Naive B cell (primary cell): Measurements from ENCODE around the gene NEDD4. TPM values are rescaled to one million over a fixed set of nuclear protein-coding genes. Genes with fewer than 3 reads are reported as not detected.
"Not testable (repeated sequence)": the region's sequence is repeated elsewhere in the genome, so short reads cannot be mapped to it uniquely, and the experiment has no call there.

Source experiments
- ATAC-seq, 2 donors: fragments of 150-1000 bp; cut with Tn5 transposase; 2 replicates each; pipeline ENCODE4 v1.10.0; 2021; ENCODE audit warnings: low read depth in 2 of 2, mild to moderate bottlenecking in 2 of 2, moderate library complexity in 2 of 2
- DNase-seq: peaks from one replicate; pipeline ENCODE4 v3.0.0; 2022
- H3K27ac Mint-ChIP-seq, 6 donors: one replicate each; pipeline ENCODE4 v1.8.0; 2020 to 2022; ENCODE audit warnings: mild to moderate bottlenecking in 6 of 6, mixed read lengths in 6 of 6, moderate library complexity in 5 of 6, inconsistent platforms in 2 of 6
- H3K27me3 Mint-ChIP-seq, 3 donors: one replicate each; pipeline ENCODE4 v1.8.0; 2021 to 2022; ENCODE audit warnings: mixed read lengths in 3 of 3, mild to moderate bottlenecking in 1 of 3
- H3K36me3 Mint-ChIP-seq, 2 donors: one replicate each; pipeline ENCODE4 v1.8.0; 2020 to 2022; ENCODE audit warnings: mixed read lengths in 2 of 2, inconsistent platforms in 1 of 2, mild to moderate bottlenecking in 1 of 2
- H3K4me1 Mint-ChIP-seq, 3 donors: one replicate each; pipeline ENCODE4 v1.8.0; 2020 to 2022; ENCODE audit warnings: mixed read lengths in 3 of 3, inconsistent platforms in 1 of 3, mild to moderate bottlenecking in 1 of 3, moderate library complexity in 1 of 3
- H3K4me3 Mint-ChIP-seq, 8 donors: one replicate each; pipeline ENCODE4 v1.8.0; 2020 to 2022; ENCODE audit warnings: mild to moderate bottlenecking in 8 of 8, mixed read lengths in 8 of 8, moderate library complexity in 8 of 8, inconsistent platforms in 2 of 8
- H3K9me3 Mint-ChIP-seq, 7 donors: one replicate each; pipeline ENCODE4 v1.8.0; 2020 to 2022; ENCODE audit warnings: mixed read lengths in 7 of 7, mild to moderate bottlenecking in 5 of 7, inconsistent platforms in 2 of 7, moderate library complexity in 1 of 7
- polyA plus RNA-seq, 6 donors: library from polyadenylated mRNA; unstranded; fragments of 300-500 nt; fragmentation: Illumina TruSeq; gene quantifications; one replicate each; pipeline ENCODE4 v1.2.3, GENCODE V29; 2021; ENCODE audit warnings: low read depth in 6 of 6

Gene NEDD4
- polyA plus RNA-seq, 6 donors from 2014 or later = 0.18 to 0.68 (median 0.25) TPM; not detected in 1

- H3K27me3 Mint-ChIP-seq = no peaks in the 10 kb centered on the region
- DNase-seq (no peak), ATAC-seq (no peak)
- no peaks in the 10 kb centered on the region for H3K4me1 Mint-ChIP-seq
- peaks cover 0 to 31% (median 13%) of the 10 kb centered on the region in 7 donors for H3K9me3 Mint-ChIP-seq
- H3K36me3 Mint-ChIP-seq = no peaks in the 10 kb centered on the region
- H3K4me3 Mint-ChIP-seq = no peak overlapping the region
- no peak overlapping the region for H3K27ac Mint-ChIP-seq
These were observed 102.2 kb downstream of the NEDD4 start for GRCh38 chr15:55891196-55891595.

DNA sequence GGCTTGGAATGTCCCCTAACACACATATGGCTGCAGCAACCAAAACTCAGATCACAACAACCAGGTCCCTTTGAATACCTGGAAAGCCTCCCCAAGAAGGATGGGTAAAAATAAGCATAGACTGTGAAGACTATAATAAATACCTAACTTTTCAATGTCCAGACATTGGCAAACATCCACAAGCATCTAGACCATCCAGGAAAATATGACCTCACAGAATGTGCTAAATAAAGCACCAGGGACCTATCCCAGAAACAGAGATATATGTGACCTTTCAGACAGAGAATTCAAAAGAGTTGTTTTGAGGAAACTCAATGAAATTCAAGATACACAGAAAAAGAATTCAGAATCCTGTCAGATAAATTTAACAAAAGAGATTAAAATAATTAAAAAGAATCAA lies 109.2 kb downstream of the NEDD4 start:
- Mint-ChIP-seq H3K27me3 (peaks cover 0 to 3% (median 0%) of the 10 kb centered on the region in 3 donors), H3K27ac (no peak overlapping the region), H3K4me1 (no peaks in the 10 kb centered on the region), H3K36me3 (no peaks in the 10 kb centered on the region), H3K4me3 (no peak overlapping the region), H3K9me3 (peaks cover 0 to 39% (median 13%) of the 10 kb centered on the region in 7 donors)
- ATAC-seq (no peak), DNase-seq (no peak)

DNA sequence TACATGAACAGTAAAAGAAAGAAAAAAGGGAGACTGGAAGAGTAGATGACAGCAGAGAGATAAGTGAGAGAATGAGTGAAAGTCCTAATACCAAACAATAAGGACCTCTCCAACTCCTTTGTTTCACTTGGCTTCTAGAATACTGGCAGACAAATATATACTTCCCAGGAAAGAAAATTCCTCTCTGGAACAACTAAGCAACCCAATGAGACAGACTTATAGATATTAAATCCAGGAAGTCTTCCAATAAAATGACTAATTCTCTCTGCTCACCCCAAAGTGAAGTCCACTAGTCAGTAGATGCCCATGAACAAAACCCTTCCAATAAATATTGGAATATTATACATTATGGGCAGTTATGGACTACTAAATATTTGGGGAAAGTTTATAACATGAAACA lies 114.2 kb downstream of the NEDD4 start:
- H3K27me3 Mint-ChIP-seq = peaks cover 0 to 3% (median 0%) of the 10 kb centered on the region in 3 donors
- ATAC-seq = no peak
- no peaks in the 10 kb centered on the region for H3K9me3 Mint-ChIP-seq
- no peaks in the 10 kb centered on the region for H3K4me1 Mint-ChIP-seq
- H3K36me3 Mint-ChIP-seq = no peaks in the 10 kb centered on the region
- no peak for DNase-seq
- H3K27ac Mint-ChIP-seq = no peak overlapping the region
- H3K4me3 Mint-ChIP-seq = no peak overlapping the region

DNA sequence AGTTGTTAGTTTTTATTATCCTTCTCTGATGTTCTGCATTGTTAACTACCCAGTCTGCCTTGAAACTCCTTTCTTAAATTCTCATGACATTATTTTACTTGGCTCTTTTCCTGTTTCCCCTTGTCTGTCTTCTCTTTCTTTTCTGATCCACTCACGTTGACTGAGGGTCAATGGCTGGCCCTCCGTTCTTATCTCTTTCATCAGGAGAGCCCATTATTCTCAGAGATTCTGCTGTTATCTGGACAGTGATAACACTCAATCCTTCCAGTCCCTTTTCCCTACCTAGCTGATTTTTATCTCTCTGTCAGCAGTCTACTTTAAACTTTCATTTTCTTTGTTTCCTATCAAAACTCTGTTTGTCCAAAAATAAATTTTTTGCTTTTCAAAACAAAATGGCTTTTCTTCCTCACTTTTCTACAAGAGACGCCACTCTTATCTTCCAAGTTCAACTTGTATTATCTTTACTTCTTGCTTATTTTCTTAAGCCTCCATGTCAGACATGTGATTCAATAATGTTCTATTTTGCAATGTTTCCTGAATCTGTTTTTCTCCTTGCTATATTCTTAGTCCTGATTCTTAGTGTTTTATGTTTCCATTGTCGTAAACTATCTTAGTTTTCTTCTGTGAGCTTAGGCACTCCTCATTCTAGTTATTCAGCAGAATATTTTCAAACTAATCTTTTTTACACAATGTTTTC lies 120.2 kb downstream of the NEDD4 start:
- Mint-ChIP-seq H3K4me3 (no peak overlapping the region), H3K27me3 (no peaks in the 10 kb centered on the region), H3K27ac (no peak overlapping the region), H3K4me1 (no peaks in the 10 kb centered on the region), H3K36me3 (no peaks in the 10 kb centered on the region), H3K9me3 (no peaks in the 10 kb centered on the region)
- ATAC-seq (no peak), DNase-seq (no peak)

- no peak for DNase-seq
- Mint-ChIP-seq H3K27ac (peak overlapping the region in 1 of 6 donors; percentile 58), H3K27me3 (no peaks in the 10 kb centered on the region), H3K4me1 (no peaks in the 10 kb centered on the region), H3K9me3 (no peaks in the 10 kb centered on the region), H3K4me3 (no peak overlapping the region), H3K36me3 (no peaks in the 10 kb centered on the region)
- ATAC-seq = no peak
These were observed 120.9 kb downstream of the NEDD4 start for GRCh38 chr15:55872471-55872870.

DNA sequence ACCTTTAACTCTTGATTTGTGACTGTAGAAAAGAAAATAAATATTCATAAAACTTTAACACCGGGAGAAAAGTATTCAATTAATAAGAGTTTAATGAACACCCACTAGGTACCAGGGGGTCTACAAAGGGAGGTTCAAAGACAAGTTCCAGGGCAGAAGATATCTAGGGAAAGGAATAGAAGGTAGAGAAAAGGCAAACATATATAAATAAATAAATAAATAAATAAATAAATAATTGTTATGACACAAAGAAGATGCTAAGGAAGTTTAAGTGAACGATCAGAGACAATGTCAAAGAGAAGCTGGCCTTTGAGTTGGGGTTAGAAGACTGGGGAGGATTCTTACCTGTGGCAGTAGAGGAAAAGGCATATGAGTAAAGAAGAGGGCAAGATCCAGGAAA lies 123.8 kb downstream of the NEDD4 start:
- Mint-ChIP-seq H3K4me1 (no peaks in the 10 kb centered on the region), H3K27me3 (no peaks in the 10 kb centered on the region), H3K4me3 (no peak overlapping the region), H3K27ac (no peak overlapping the region), H3K9me3 (no peaks in the 10 kb centered on the region), H3K36me3 (no peaks in the 10 kb centered on the region)
- ATAC-seq = no peak
- no peak for DNase-seq

DNA sequence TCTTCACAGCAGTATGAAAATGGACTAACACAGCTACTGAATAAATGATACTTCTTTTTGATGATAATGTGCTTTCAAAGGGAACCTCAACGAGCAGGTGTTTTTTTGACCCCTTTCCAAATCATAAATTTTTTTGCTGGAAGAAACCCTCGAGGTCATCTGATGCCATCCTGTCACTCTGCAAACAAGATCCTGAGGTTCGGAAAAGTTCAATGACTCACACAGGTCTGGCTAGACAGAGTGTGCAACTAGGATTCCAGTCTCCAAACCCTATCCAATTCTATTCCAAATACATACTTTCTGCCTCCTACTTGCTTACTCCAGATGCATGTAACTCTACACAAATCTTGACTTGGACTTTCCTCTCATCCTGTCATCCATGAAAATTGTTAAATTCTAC lies 124.7 kb downstream of the NEDD4 start:
- DNase-seq = no peak
- ATAC-seq = no peak
- no peaks in the 10 kb centered on the region for H3K36me3 Mint-ChIP-seq
- H3K9me3 Mint-ChIP-seq = no peaks in the 10 kb centered on the region
- H3K4me1 Mint-ChIP-seq = no peaks in the 10 kb centered on the region
- H3K4me3 Mint-ChIP-seq = no peak overlapping the region
- H3K27me3 Mint-ChIP-seq = no peaks in the 10 kb centered on the region
- H3K27ac Mint-ChIP-seq = peak overlapping the region in 1 of 6 donors; percentile 6

- H3K27ac Mint-ChIP-seq, ATAC-seq, H3K4me3 Mint-ChIP-seq, H3K36me3 Mint-ChIP-seq, DNase-seq, H3K27me3 Mint-ChIP-seq, H3K9me3 Mint-ChIP-seq, H3K4me1 Mint-ChIP-seq: not testable (repeated sequence)
These were observed 125.1 kb downstream of the NEDD4 start for GRCh38 chr15:55868291-55868690.

DNA sequence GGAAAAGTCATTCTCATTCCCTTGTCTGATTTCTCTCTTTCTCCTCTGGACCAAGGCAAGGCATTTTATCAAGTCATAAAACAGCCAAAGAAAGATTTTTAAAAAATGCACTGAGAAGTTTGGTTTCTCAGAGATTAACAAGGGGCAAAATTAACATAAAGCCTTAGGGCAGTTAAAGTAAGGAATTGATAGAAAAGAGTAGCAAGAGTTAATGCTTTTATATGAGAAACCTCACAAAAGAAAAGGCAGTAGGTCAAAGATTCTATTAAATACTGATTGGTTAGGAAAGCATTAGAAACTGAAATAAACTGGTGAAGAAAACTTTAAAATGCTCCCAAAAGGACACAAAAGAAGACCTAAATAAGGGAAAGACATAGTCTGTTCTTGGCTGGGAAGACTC lies 129.5 kb downstream of the NEDD4 start:
- DNase-seq (no peak), ATAC-seq (no peak)
- Mint-ChIP-seq H3K36me3 (no peaks in the 10 kb centered on the region), H3K9me3 (no peaks in the 10 kb centered on the region), H3K27me3 (no peaks in the 10 kb centered on the region), H3K27ac (peak overlapping the region in 1 of 6 donors; percentile 65), H3K4me3 (no peak overlapping the region), H3K4me1 (no peaks in the 10 kb centered on the region)

DNA sequence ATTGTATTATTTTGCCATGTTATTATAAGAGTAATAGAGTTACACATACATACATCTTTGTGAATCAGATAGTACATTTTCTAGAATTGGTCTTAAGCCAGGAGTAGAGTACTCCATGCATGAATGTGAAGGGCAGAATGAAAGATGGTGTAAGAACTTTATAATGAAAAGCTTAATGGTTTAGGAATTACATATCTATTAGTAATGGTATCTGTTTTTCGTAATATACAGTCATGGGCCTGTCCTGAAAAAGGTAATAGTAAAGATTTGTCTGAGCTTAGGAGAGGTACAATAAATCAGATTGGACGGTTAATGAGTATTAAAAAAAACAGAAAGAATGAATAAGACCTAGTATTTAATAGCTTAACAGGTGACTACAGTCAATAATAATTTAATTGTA lies 132.3 kb downstream of the NEDD4 start:
- no peak for DNase-seq
- no peak for ATAC-seq
- Mint-ChIP-seq H3K27ac (no peak overlapping the region), H3K27me3 (no peaks in the 10 kb centered on the region), H3K4me3 (no peak overlapping the region), H3K4me1 (no peaks in the 10 kb centered on the region), H3K36me3 (no peaks in the 10 kb centered on the region), H3K9me3 (peaks cover 0 to 5% (median 0%) of the 10 kb centered on the region in 7 donors)

DNA sequence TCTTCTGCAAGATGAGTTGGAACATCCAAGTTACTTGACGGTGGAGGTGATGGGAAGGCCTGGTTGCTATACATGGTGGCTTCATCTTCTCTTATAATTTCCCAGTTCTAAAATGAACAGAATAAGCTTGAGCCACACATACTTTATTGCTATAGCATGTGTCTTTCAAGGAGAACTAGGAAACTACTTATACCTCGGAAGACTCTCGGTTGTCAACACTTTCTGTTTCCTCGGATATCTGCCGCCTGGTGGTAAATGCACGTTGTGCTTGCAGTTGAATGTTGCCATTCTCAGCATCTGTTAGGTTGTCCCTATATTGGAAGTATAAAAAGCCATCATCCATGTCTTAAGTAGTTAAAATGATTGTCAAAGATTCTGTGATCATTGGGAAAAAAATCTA lies 132.9 kb downstream of the NEDD4 start:
- Mint-ChIP-seq H3K27ac (no peak overlapping the region), H3K4me1 (no peaks in the 10 kb centered on the region), H3K36me3 (no peaks in the 10 kb centered on the region), H3K27me3 (no peaks in the 10 kb centered on the region), H3K9me3 (peaks cover 0 to 5% (median 0%) of the 10 kb centered on the region in 7 donors), H3K4me3 (no peak overlapping the region)
- no peak for ATAC-seq
- DNase-seq = no peak

DNA sequence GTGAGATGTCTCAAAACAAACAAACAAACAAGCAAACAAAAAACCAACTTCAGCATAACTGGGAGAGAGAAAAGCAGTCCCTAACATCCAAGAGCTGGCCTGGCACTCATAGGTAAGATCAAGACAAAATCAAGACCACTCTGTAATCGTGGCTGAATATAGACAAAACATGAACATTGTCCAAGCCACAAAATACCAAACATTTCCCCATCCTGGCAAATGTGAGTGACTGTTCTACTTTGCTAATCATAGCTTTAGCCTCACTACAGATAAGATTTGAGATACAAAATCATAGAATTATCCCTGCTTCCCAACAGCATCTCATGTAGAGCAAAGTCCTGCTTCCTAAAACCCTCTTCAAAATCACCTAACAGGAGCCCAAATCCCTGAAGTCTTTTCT lies 133.7 kb downstream of the NEDD4 start:
- Mint-ChIP-seq H3K9me3 (peaks cover 0 to 5% (median 0%) of the 10 kb centered on the region in 7 donors), H3K36me3 (no peaks in the 10 kb centered on the region), H3K27ac (no peak overlapping the region), H3K4me3 (no peak overlapping the region), H3K27me3 (no peaks in the 10 kb centered on the region), H3K4me1 (no peaks in the 10 kb centered on the region)
- no peak for ATAC-seq
- no peak for DNase-seq

DNA sequence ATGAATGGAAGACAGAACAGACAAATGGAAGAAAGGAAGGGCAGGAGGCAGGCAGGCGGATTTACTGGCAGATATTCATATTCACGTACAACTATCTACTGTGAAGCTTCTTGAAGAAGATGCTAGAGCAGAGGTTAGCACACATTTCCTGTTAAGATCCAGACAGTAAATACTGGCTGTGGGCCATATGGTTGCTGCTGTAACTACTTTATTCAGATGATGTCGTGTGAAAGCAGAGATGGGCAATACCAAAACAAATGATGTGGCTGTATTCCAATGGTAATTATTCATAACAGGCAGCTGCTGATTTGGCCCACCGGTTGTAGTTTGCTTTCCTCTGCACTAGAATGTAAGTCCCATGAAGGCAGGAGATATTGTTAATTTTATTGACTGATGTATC lies 134.8 kb downstream of the NEDD4 start:
- DNase-seq = no peak
- H3K27ac Mint-ChIP-seq = no peak overlapping the region
- no peak for ATAC-seq
- no peaks in the 10 kb centered on the region for H3K4me1 Mint-ChIP-seq
- H3K9me3 Mint-ChIP-seq = peaks cover 0 to 5% (median 0%) of the 10 kb centered on the region in 7 donors
- H3K36me3 Mint-ChIP-seq = no peaks in the 10 kb centered on the region
- no peaks in the 10 kb centered on the region for H3K27me3 Mint-ChIP-seq
- H3K4me3 Mint-ChIP-seq = no peak overlapping the region

DNA sequence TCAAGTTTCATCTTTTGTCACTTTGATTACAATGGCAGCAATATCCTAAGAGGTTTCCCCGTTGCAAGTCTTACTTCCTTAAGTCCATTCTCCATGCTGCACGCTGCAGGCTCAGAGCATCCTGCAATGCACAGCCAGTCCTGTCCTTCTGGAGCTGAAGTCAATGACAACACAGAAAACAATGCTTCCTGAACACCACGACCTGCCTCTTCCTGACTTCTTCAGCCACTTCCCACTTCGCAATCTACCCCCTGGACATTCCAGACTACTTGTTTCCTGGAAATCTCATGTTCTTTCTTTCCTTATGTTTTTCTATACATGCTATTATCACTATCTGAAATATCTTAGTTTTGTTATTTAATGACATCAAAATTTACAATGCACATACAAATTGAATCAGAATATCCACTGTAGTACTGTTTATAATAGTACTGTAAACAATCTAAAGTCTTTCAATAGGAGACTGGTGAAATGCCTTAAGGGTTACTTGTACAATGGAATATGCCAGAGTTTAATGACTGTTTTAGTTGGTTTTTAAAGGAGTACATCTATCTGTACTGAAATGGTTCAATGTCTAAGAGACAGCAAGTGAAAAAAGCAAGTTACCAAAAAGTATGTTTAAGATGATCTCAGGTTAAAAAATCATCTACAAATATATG lies 136.8 kb downstream of the NEDD4 start:
- Mint-ChIP-seq H3K9me3 (peaks cover 0 to 5% (median 0%) of the 10 kb centered on the region in 7 donors), H3K4me3 (no peak overlapping the region), H3K27ac (no peak overlapping the region), H3K4me1 (no peaks in the 10 kb centered on the region), H3K27me3 (no peaks in the 10 kb centered on the region), H3K36me3 (no peaks in the 10 kb centered on the region)
- DNase-seq (no peak), ATAC-seq (no peak)
